Measurements from ENCODE around the gene MPP1. TPM values are rescaled to one million over a fixed set of nuclear protein-coding genes. Genes with fewer than 3 reads are reported as not detected.

The MPP1 gene
- total and polyA plus RNA-seq, 9 of the 15 experiments (the other 6 are each of a cell fraction or from before 2014, with no cell fraction given): 227 to 395 (median 283) TPM

- CTCF ChIA-PET (ENCODE audit: low intra/inter-chr PET ratio): no interaction called here
- Histone ChIP-seq H3K9ac (ENCODE audit: insufficient read depth in 1 of 2, low read depth in 2 of 2, low read length in 2 of 2) (no peak overlapping the region), H3K4me2 (ENCODE audit: insufficient read depth, low read length) (no peak overlapping the region), H3K4me3 (no peak overlapping the region), H3K9me1 (ENCODE audit: control insufficient read depth, insufficient read depth, low read length) (no peaks in the 10 kb centered on the region), H4K20me1 (replicated peaks; ENCODE audit: control insufficient read depth, insufficient read depth, low read length) (0 out of 2 replicates have a peak, but pooled peaks cover under 1% of the 10 kb centered on the region), H3K4me1 (replicated peaks in 1 of 2; ENCODE audit: control insufficient read depth in 2 of 2, insufficient read depth in 2 of 2, low read length in 2 of 2) (peaks cover 4 to 28% of the 10 kb centered on the region in 2 experiments), H3K27me3 (ENCODE audit: control insufficient read depth in 2 of 2, insufficient read depth in 2 of 2, low read length in 2 of 2) (no peaks in the 10 kb centered on the region), H3K27ac (ENCODE audit: extremely low read depth, low read depth, low read length) (no peak overlapping the region), H3K9me3 (replicated peaks; ENCODE audit: control insufficient read depth, insufficient read depth, low read depth, low read length) (0 out of 2 replicates have a peak, but pooled peaks cover 6% of the 10 kb centered on the region), H2AFZ (ENCODE audit: low read depth, low read length) (peak overlapping the region; percentile 72), H3K36me3 (ENCODE audit: control insufficient read depth, insufficient read depth, low read length) (no peaks in the 10 kb centered on the region; the same call in 2 of the 3 replicates), H3K79me2 (ENCODE audit: control insufficient read depth, insufficient read depth, low read length) (peaks cover 9% of the 10 kb centered on the region)
- POLR2A ChIA-PET: interaction anchor here (0.6 to 1.1 kb wide), 2 partner anchors 9 to 453 kb away, joined by 4 read pairs; no protein-coding TSS in a partner anchor
- no peak for FAIRE-seq
- 27% methylated on average over 1 of the region's 1 CpG for WGBS (ENCODE audit: insufficient coverage, low coverage, missing lambda C conversion rate)
- BruUV-seq (replicated peaks): no TSS peak
- no peak for ATAC-seq
- intact Hi-C loops (cut with micrococcal nuclease): no loop called here
- TF ChIP-seq TCF3 (CRISPR knock-in tag; IDR thresholded peaks at IDR 0.05) (0 out of 2 replicates have a peak, but pooled peaks have one; percentile 25), TOE1 (IDR thresholded peaks at IDR 0.05; ENCODE audit: borderline replicate concordance) (peak; percentile 78), TOE1 (CRISPR knock-in tag; IDR thresholded peaks at IDR 0.05; ENCODE audit: borderline replicate concordance, low read depth) (no peak), ID3 (CRISPR knock-in tag; IDR thresholded peaks at IDR 0.05) (no peak), ID3 (tag; IDR thresholded peaks at IDR 0.05) (no peak), HMGXB4 (CRISPR knock-in tag; IDR thresholded peaks at IDR 0.05) (no peak), E2F5 (CRISPR knock-in tag; IDR thresholded peaks at IDR 0.05) (no peak), HCFC1 (IDR thresholded peaks at IDR 0.05; ENCODE audit: low read depth, low read length) (no peak), CBFA2T3 (IDR thresholded peaks at IDR 0.05) (0 out of 2 replicates have a peak, but pooled peaks have one; percentile 4), RAD51 (IDR thresholded peaks at IDR 0.05; ENCODE audit: borderline replicate concordance, low read depth) (peak; percentile 73), CEBPG (CRISPR knock-in tag; IDR thresholded peaks at IDR 0.05) (peak; percentile 14; the same call in 1 of the 2 replicates), CEBPG (tag; conservative IDR thresholded peaks at IDR 0.05 in 1 of 2, IDR thresholded peaks at IDR 0.05 in 1 of 2) (peak in 1 of 2 experiments; percentile 53; a peak in 1 of 4 replicates), TCF7 (IDR thresholded peaks at IDR 0.05; ENCODE audit: borderline replicate concordance) (no peak), TFE3 (CRISPR knock-in tag; IDR thresholded peaks at IDR 0.05) (peak; percentile 91), CEBPB (tag; IDR thresholded peaks at IDR 0.05) (peak; percentile 79)
- in situ Hi-C loops (cut with MboI): no loop called here
- DNase-seq (ENCODE audit: extremely low read depth in 1 of 4, low spot score in 3 of 4): no peak
These were observed 4.8 kb upstream of the MPP1 start for GRCh38 chrX:154809939-154810665.
